Measurements from ENCODE around the gene LRRC26.

The LRRC26 gene

GRCh38 chr9:137157618-137158415, 12.0 kb downstream of the LRRC26 start:
- Histone ChIP-seq H3K4me2 (ENCODE audit: insufficient read depth, low read length) (no peak overlapping the region), H3K4me3 (ENCODE audit: low read depth in 1 of 2, low read length in 2 of 2) (no peak overlapping the region), H3K9me3 (ENCODE audit: insufficient read depth, low read length, severe bottlenecking) (no peaks in the 10 kb centered on the region), H3K36me3 (ENCODE audit: insufficient read depth, low read length) (no peaks in the 10 kb centered on the region), H2AFZ (ENCODE audit: low read depth, low read length) (no peak overlapping the region), H3K27me3 (ENCODE audit: insufficient read depth, low read length, poor library complexity) (no peaks in the 10 kb centered on the region), H4K20me1 (ENCODE audit: insufficient read depth, low read length) (peaks cover 9% of the 10 kb centered on the region; the same call in 1 of the 2 replicates), H3K4me1 (ENCODE audit: insufficient read depth, low read length) (no peaks in the 10 kb centered on the region), H3K27ac (ENCODE audit: low read length) (no peak overlapping the region), H3K79me2 (ENCODE audit: insufficient read depth, low read length) (no peaks in the 10 kb centered on the region), H3K9ac (ENCODE audit: low read depth, low read length) (no peak overlapping the region)
- TF ChIP-seq CTCF (IDR thresholded peaks at IDR 0.05; ENCODE audit: borderline replicate concordance, extremely low read depth, low read length, poor library complexity, severe bottlenecking) (no peak), EZH2 (IDR thresholded peaks at IDR 0.05; ENCODE audit: borderline replicate concordance, low read depth, low read length, severe bottlenecking) (no peak)
- DNase-seq = no peak
- ATAC-seq (ENCODE audit: insufficient read depth, low read depth) = no peak

DNA sequence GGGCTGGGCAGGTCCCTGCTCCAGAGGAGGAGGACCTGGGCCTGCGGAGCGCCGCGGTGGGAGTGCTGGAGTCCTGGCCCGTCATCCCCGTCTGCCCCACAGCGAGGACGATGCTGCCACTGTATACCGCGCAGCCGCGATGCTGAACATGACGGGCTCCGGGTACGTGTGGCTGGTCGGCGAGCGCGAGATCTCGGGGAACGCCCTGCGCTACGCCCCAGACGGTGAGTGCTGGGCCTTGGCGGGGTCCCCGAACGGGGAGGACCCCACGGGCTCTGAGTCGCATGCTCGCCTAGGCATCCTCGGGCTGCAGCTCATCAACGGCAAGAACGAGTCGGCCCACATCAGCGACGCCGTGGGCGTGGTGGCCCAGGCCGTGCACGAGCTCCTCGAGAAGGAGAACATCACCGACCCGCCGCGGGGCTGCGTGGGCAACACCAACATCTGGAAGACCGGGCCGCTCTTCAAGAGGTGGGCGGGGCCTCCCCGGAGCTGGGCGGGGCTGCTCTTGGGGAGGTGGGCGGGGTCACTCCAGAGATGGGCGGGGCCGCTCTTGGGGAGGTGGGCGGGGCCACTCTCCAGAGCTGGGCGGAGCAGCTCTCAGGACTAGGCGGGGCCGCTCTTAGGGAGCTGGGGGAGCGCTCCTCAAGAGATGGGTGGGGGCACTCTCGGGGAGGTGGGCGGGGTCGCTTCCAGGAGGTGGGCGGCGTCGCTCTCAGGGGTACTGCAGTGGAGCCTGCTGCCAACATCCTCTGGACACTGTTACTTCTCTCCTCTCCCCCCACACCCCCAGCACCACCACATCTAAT, 13.1 kb downstream of the LRRC26 start:
- ATAC-seq (ENCODE audit: insufficient read depth, low read depth) = peak; percentile 54

GRCh38 chr9:137152844-137153405, 16.9 kb downstream of the LRRC26 start:
- H3K9ac ChIP-seq (ENCODE audit: low read depth, low read length) = no peak overlapping the region

More for the DNA sequence above, 13.1 kb downstream of the LRRC26 start:
- Histone ChIP-seq H3K9me3 (ENCODE audit: insufficient read depth, low read length, severe bottlenecking) (no peaks in the 10 kb centered on the region), H3K79me2 (ENCODE audit: insufficient read depth, low read length) (no peaks in the 10 kb centered on the region), H4K20me1 (ENCODE audit: insufficient read depth, low read length) (peaks cover 9% of the 10 kb centered on the region; the same call in 1 of the 2 replicates), H3K36me3 (ENCODE audit: insufficient read depth, low read length) (no peaks in the 10 kb centered on the region), H3K4me2 (ENCODE audit: insufficient read depth, low read length) (no peak overlapping the region), H3K4me3 (ENCODE audit: low read depth in 1 of 2, low read length in 2 of 2) (no peak overlapping the region), H3K27ac (ENCODE audit: low read length) (no peak overlapping the region), H3K27me3 (ENCODE audit: insufficient read depth, low read length, poor library complexity) (no peaks in the 10 kb centered on the region), H3K9ac (ENCODE audit: low read depth, low read length) (no peak overlapping the region), H3K4me1 (ENCODE audit: insufficient read depth, low read length) (no peaks in the 10 kb centered on the region), H2AFZ (ENCODE audit: low read depth, low read length) (no peak overlapping the region)
- TF ChIP-seq CTCF (IDR thresholded peaks at IDR 0.05; ENCODE audit: borderline replicate concordance, extremely low read depth, low read length, poor library complexity, severe bottlenecking) = no peak
- TF ChIP-seq EZH2 (IDR thresholded peaks at IDR 0.05; ENCODE audit: borderline replicate concordance, low read depth, low read length, severe bottlenecking) = no peak
- DNase-seq = peak; percentile 20

More at GRCh38 chr9:137152844-137153405, 16.9 kb downstream of the LRRC26 start:
- no peak overlapping the region for H3K27ac ChIP-seq (ENCODE audit: low read length)
- no peak overlapping the region for H3K4me2 ChIP-seq (ENCODE audit: insufficient read depth, low read length)
- H3K79me2 ChIP-seq (ENCODE audit: insufficient read depth, low read length) = no peaks in the 10 kb centered on the region
- no peaks in the 10 kb centered on the region for H3K4me1 ChIP-seq (ENCODE audit: insufficient read depth, low read length)
- peaks cover 7% of the 10 kb centered on the region; the same call in 1 of the 2 replicates for H4K20me1 ChIP-seq (ENCODE audit: insufficient read depth, low read length)
- no peak overlapping the region for H2AFZ ChIP-seq (ENCODE audit: low read depth, low read length)
- H3K4me3 ChIP-seq (ENCODE audit: low read depth in 1 of 2, low read length in 2 of 2) = no peak overlapping the region
- DNase-seq = no peak
- no peaks in the 10 kb centered on the region for H3K36me3 ChIP-seq (ENCODE audit: insufficient read depth, low read length)
- no peak for TF ChIP-seq EZH2 (IDR thresholded peaks at IDR 0.05; ENCODE audit: borderline replicate concordance, low read depth, low read length, severe bottlenecking)
- no peak for TF ChIP-seq CTCF (IDR thresholded peaks at IDR 0.05; ENCODE audit: borderline replicate concordance, extremely low read depth, low read length, poor library complexity, severe bottlenecking)
- no peak for ATAC-seq (ENCODE audit: insufficient read depth, low read depth)
- no peaks in the 10 kb centered on the region for H3K9me3 ChIP-seq (ENCODE audit: insufficient read depth, low read length, severe bottlenecking)
- no peaks in the 10 kb centered on the region for H3K27me3 ChIP-seq (ENCODE audit: insufficient read depth, low read length, poor library complexity)
